ENCODE data around the gene PTGIR.

GRCh38 chr19:46610851-46611770, 13.8 kb downstream of the PTGIR start:
- no peak for TF ChIP-seq POLR2A (IDR thresholded peaks at IDR 0.05)
- TF ChIP-seq CTCF (IDR thresholded peaks at IDR 0.05): no peak
- TF ChIP-seq EP300 (IDR thresholded peaks at IDR 0.05): no peak

All from ovary (tissue), 3 donors.